GM21576 (cell line): ENCODE data around the gene IGFBP1.

ENCODE experiments used
- ATAC-seq: cut with Tn5 transposase; IDR thresholded peaks from one replicate; pipeline ENCODE4 v1.9.1; 2021; ENCODE audit warnings: mild to moderate bottlenecking, moderate library complexity; ENCODE audit not compliant: unreplicated experiment

Gene IGFBP1

GRCh38 chr7:45898222-45898621, 9.9 kb downstream of the IGFBP1 start:
- ATAC-seq = no peak

- ATAC-seq = no peak
These were observed 13.3 kb downstream of the IGFBP1 start for GRCh38 chr7:45901566-45901965.

- no peak for ATAC-seq
These were observed 14.5 kb downstream of the IGFBP1 start for GRCh38 chr7:45902820-45903219.

- no peak for ATAC-seq
These were observed 21.3 kb downstream of the IGFBP1 start for GRCh38 chr7:45909561-45909960.

GRCh38 chr7:45910855-45911254, 22.6 kb downstream of the IGFBP1 start:
- no peak for ATAC-seq

- no peak for ATAC-seq
These were observed 23.0 kb downstream of the IGFBP1 start for GRCh38 chr7:45911311-45911710.

- ATAC-seq = no peak
These were observed 24.7 kb downstream of the IGFBP1 start for GRCh38 chr7:45912972-45913371.

GRCh38 chr7:45914911-45915310, 26.6 kb downstream of the IGFBP1 start:
- ATAC-seq = no peak

- ATAC-seq = no peak
These were observed 27.3 kb downstream of the IGFBP1 start for GRCh38 chr7:45915606-45916005.

- ATAC-seq = no peak
These were observed 28.8 kb downstream of the IGFBP1 start for GRCh38 chr7:45917064-45917463.

- ATAC-seq = peak; percentile 79
These were observed 29.4 kb downstream of the IGFBP1 start for GRCh38 chr7:45917658-45918057.

GRCh38 chr7:45918556-45918955, 30.3 kb downstream of the IGFBP1 start:
- no peak for ATAC-seq

GRCh38 chr7:45919231-45919784, 31.0 kb downstream of the IGFBP1 start:
- ATAC-seq = no peak

GRCh38 chr7:45919993-45920459, 31.7 kb downstream of the IGFBP1 start:
- ATAC-seq = no peak

- ATAC-seq = no peak
These were observed 32.5 kb downstream of the IGFBP1 start, which contains the start of gene IGFBP3 for GRCh38 chr7:45920502-45921380. Gene IGFBP3 (minus strand): TSS chr7:45921272. CDS start chr7:45921140, 132 bp downstream.

- no peak for ATAC-seq
These were observed 33.1 kb downstream of the IGFBP1 start for GRCh38 chr7:45921381-45921698.

- no peak for ATAC-seq
These were observed 33.6 kb downstream of the IGFBP1 start for GRCh38 chr7:45921699-45922519.

- no peak for ATAC-seq
These were observed 34.5 kb downstream of the IGFBP1 start for GRCh38 chr7:45922810-45923209.

GRCh38 chr7:45923290-45923689, 35.0 kb downstream of the IGFBP1 start:
- no peak for ATAC-seq

GRCh38 chr7:45923818-45924217, 35.5 kb downstream of the IGFBP1 start:
- ATAC-seq = no peak

GRCh38 chr7:45924283-45924682, 36.0 kb downstream of the IGFBP1 start:
- ATAC-seq = no peak

- no peak for ATAC-seq
These were observed 39.4 kb downstream of the IGFBP1 start for GRCh38 chr7:45927721-45928120.
